ENCODE results near the gene SLC27A4. TPM values are rescaled to one million over a fixed set of nuclear protein-coding genes. Genes with fewer than 3 reads are reported as not detected.

The SLC27A4 gene
- total RNA-seq, 4 donors from 2014 or later: 36.6 to 110 (median 72.2) TPM

GRCh38 chr9:128372188-128372641, 31.9 kb downstream of the SLC27A4 start:
- H3K27me3 ChIP-seq: no peaks in the 10 kb centered on the region
- peaks cover 0 to 39% (median 0%) of the 10 kb centered on the region in 3 donors for H3K36me3 ChIP-seq
- 3 to 11% methylated on average over 3 to 4 of the region's 4 CpGs for WGBS, 2 donors
- no peak for TF ChIP-seq POLR2A (IDR thresholded peaks at IDR 0.05)
- TF ChIP-seq CTCF (IDR thresholded peaks at IDR 0.05): no peak
- intact Hi-C loops (cut with DNase I): no loop called here
- no peaks in the 10 kb centered on the region for H3K9me3 ChIP-seq
- H3K4me1 ChIP-seq: peaks cover 13 to 52% (median 35%) of the 10 kb centered on the region in 3 donors
- H3K27ac ChIP-seq: peak overlapping the region; percentile 91 to 98 (median 95)
- DNase-seq: no peak
- peak overlapping the region; percentile 59 to 93 (median 90) for H3K4me3 ChIP-seq

DNA sequence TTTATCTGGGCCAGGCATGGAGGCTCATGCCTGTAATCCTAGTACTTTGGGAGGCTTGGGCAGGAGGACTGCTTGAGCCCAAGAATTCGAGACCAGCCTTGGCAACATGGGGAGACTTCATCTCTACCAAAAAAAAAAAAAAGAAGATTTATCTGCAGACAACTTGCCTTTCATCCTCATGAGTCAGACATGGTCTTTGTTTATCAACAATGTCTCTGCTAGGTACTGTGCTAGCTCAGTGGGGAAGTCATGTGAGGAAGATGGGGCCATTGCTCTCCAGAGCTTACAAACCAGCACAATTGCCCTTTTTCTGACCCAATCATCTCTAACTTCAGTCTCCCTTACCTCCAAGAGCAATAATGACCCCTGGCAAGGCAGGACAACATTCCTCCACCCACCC, 32.5 kb downstream of the SLC27A4 start:
- TF ChIP-seq CTCF (IDR thresholded peaks at IDR 0.05) (no peak), POLR2A (IDR thresholded peaks at IDR 0.05) (no peak)
- H3K36me3 ChIP-seq: peaks cover 0 to 41% (median 3%) of the 10 kb centered on the region in 3 donors
- WGBS, 2 donors: 45 to 63% methylated on average over 1 of the region's 1 CpG

DNA sequence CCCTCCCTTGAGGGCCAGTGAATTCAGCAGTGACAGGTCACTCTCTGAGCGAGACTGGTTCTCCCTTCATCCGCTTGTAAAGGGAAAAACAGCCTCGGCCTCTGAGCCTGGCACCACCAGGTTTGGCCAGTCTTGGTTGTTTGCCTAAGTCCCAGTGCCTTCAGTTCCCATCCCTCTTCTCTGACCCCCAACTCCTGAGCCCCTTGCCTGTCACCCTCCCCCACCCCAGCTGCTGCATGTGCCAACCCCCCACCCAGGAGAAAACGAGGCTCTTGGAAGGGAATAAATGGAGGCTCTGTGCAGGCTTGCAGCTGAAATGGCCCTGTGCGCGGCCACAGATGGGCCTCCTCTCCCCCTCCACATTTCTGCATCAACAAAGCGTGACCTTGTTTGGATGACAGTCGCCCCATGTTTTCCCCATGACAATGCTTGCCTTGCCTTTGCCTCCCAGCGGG, 33.9 kb downstream of the SLC27A4 start:
- Histone ChIP-seq H3K27ac (no peak overlapping the region), H3K36me3 (peaks cover 0 to 55% (median 10%) of the 10 kb centered on the region in 3 donors), H3K4me1 (peaks cover 13 to 52% (median 35%) of the 10 kb centered on the region in 3 donors), H3K9me3 (no peaks in the 10 kb centered on the region), H3K27me3 (no peaks in the 10 kb centered on the region), H3K4me3 (no peak overlapping the region)
- no peak for TF ChIP-seq POLR2A (IDR thresholded peaks at IDR 0.05)
- intact Hi-C loops (cut with DNase I): no loop called here
- WGBS, 2 donors: 79 to 100% methylated on average over 4 to 8 of the region's 9 CpGs
- DNase-seq: no peak

More for the DNA sequence above, 32.5 kb downstream of the SLC27A4 start:
- Histone ChIP-seq H3K27me3 (no peaks in the 10 kb centered on the region), H3K27ac (peak overlapping the region; percentile 91 to 98 (median 95)), H3K9me3 (no peaks in the 10 kb centered on the region), H3K4me3 (no peak overlapping the region), H3K4me1 (peaks cover 13 to 52% (median 35%) of the 10 kb centered on the region in 3 donors)
- no peak for DNase-seq
- intact Hi-C loops (cut with DNase I): no loop called here

DNA sequence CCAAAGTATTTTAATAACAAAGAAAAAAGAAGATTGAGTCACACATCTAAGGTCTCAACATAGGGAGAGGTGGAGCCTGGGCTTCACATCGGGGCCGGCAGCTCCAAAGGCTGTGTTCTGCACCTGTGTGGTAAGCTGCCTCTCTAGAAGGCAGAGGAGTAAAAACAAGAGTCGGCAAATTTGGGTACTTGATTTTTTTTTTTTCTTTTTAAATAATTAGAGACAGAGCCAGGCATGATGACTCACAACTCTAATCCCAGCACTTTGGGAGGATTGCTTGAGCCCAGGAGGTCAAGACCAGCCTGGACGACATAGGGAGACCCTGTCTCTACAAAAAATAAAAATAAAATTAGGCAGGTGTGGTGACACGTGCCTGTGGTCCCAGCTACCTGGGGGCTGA, 35.5 kb downstream of the SLC27A4 start:
- H3K4me3 ChIP-seq: no peak overlapping the region
- TF ChIP-seq CTCF (IDR thresholded peaks at IDR 0.05) (no peak), POLR2A (IDR thresholded peaks at IDR 0.05) (no peak)
- no peak overlapping the region for H3K27ac ChIP-seq
- peaks cover 6 to 72% (median 10%) of the 10 kb centered on the region in 3 donors for H3K36me3 ChIP-seq
- H3K9me3 ChIP-seq: no peaks in the 10 kb centered on the region
- peaks cover 6 to 38% (median 23%) of the 10 kb centered on the region in 3 donors for H3K4me1 ChIP-seq
- DNase-seq: no peak
- H3K27me3 ChIP-seq: no peaks in the 10 kb centered on the region
- 42 to 50% methylated on average over 5 of the region's 5 CpGs for WGBS, 2 donors
- intact Hi-C loops (cut with DNase I): no loop called here

- Histone ChIP-seq H3K27ac (peak overlapping the region in 3 of 4 donors; percentile 22 to 63 (median 42)), H3K4me1 (peaks cover 0 to 29% (median 0%) of the 10 kb centered on the region in 3 donors), H3K36me3 (peaks cover 6 to 96% (median 29%) of the 10 kb centered on the region in 3 donors), H3K9me3 (no peaks in the 10 kb centered on the region), H3K4me3 (no peak overlapping the region), H3K27me3 (no peaks in the 10 kb centered on the region)
- no peak for TF ChIP-seq POLR2A (IDR thresholded peaks at IDR 0.05)
- TF ChIP-seq CTCF (IDR thresholded peaks at IDR 0.05): no peak
- DNase-seq: no peak
- 84 to 85% methylated on average over 4 to 5 of the region's 6 CpGs for WGBS, 2 donors
- intact Hi-C loops (cut with DNase I): no loop called here
Observed at GRCh38 chr9:128382261-128382660, 41.9 kb downstream of the SLC27A4 start.
